DMS53 treated with DMSO at 0.1 percent for 48 hours (cell line): ENCODE measurements around the gene OLFM2.
"Not testable (repeated sequence)": the region's sequence is repeated elsewhere in the genome, so short reads cannot be mapped to it uniquely, and the experiment has no call there.

Source experiments
- DNase-seq: peaks from one replicate; lab custom pipeline; 2025; ENCODE audit not compliant: unreplicated experiment; lab: John Stamatoyannopoulos, UW

Gene OLFM2

GRCh38 chr19:9836021-9836420, 100.3 kb downstream of the OLFM2 start:
- no peak for DNase-seq

GRCh38 chr19:9835507-9835949, 100.8 kb downstream of the OLFM2 start:
- no peak for DNase-seq

GRCh38 chr19:9834726-9835506, 101.4 kb downstream of the OLFM2 start, which contains the start of gene PIN1:
Gene PIN1, plus strand, starts transcription at chr19:9835318. Its CDS starts 27 bp downstream, at chr19:9835345.
- DNase-seq, result peak; percentile 94

- no peak for DNase-seq
These were observed 102.0 kb downstream of the OLFM2 start for GRCh38 chr19:9834307-9834725.

GRCh38 chr19:9828551-9829063, 107.7 kb downstream of the OLFM2 start:
- DNase-seq, result no peak

- peak; percentile 57 for DNase-seq
These were observed 108.8 kb downstream of the OLFM2 start, which contains the start of gene UBL5 for GRCh38 chr19:9827289-9828238. Gene UBL5, plus strand, starts transcription at chr19:9827918. Its CDS starts 420 bp downstream, at chr19:9828338.

GRCh38 chr19:9823816-9824215, 112.5 kb downstream of the OLFM2 start:
- no peak for DNase-seq

GRCh38 chr19:9820034-9820433, 116.3 kb downstream of the OLFM2 start:
- not testable (repeated sequence) for DNase-seq

- DNase-seq, result no peak
These were observed 116.8 kb downstream of the OLFM2 start for GRCh38 chr19:9819596-9819909.

- DNase-seq, result peak; percentile 87
These were observed 117.3 kb downstream of the OLFM2 start, which contains the start of gene FBXL12 for GRCh38 chr19:9818734-9819595. Gene FBXL12, minus strand, starts transcription at chr19:9819079. Its CDS starts 266 bp downstream, at chr19:9818813.

GRCh38 chr19:9818175-9818733, 118.1 kb downstream of the OLFM2 start:
- DNase-seq, result no peak

GRCh38 chr19:9811139-9811538, 125.2 kb downstream of the OLFM2 start:
- no peak for DNase-seq

- DNase-seq, result no peak
These were observed 127.2 kb downstream of the OLFM2 start for GRCh38 chr19:9808855-9809824.

- DNase-seq, result no peak
These were observed 129.5 kb downstream of the OLFM2 start for GRCh38 chr19:9806803-9807202.
